Stimulated activated CD4-positive, alpha-beta T cell treated with anti-CD3 and anti-CD28 coated beads, Interleukin-1b, Interleukin-23, amount 100 ng/mL, for 1 hour (primary cell): Measurements from ENCODE around the gene NUBP1.

ENCODE experiments used
- DNase-seq, 2 donors: peaks; one replicate each; pipeline ENCODE4 v3.0.0-alpha.2; 2020; ENCODE audit warnings: low read depth in 2 of 2

The NUBP1 gene

DNA sequence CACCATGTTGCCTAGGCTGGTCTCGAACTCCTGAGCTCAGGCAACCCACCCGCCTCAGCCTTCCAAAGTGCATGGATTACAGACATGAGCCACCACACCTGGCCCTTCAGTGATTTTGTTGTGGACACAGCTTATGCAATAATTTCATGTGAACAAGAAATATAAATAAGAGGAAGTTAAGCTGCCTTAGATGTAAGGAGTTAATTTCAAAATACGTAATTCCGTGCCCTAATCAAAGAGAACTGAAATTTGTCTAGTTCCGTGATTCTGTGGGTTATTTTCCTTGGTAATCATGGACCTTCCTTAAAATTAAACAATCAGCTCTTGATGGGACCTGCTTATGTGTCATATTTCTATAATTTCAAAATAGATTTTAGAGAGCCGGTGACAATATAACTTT is 63.1 kb downstream of the NUBP1 start:
- no peak for DNase-seq

DNA sequence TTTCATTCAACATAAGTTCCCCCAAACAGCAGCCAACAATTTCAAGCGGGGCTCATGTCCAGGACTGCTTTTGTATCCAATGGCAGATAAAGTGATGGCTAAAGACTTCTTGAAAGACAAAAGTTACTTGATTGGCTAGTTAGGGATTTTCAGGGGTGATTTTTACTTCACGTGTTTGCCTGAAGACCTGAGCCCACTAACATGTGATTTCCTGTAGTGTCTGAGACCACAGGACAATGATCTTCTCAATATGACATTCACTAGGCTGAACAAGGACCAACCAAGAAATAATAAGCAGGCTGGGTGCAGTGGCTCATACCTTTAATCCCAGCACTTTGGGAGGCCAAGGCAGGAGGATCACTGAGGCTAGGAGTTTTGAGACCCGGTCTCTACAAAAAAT is 64.6 kb downstream of the NUBP1 start:
- DNase-seq = no peak

DNA sequence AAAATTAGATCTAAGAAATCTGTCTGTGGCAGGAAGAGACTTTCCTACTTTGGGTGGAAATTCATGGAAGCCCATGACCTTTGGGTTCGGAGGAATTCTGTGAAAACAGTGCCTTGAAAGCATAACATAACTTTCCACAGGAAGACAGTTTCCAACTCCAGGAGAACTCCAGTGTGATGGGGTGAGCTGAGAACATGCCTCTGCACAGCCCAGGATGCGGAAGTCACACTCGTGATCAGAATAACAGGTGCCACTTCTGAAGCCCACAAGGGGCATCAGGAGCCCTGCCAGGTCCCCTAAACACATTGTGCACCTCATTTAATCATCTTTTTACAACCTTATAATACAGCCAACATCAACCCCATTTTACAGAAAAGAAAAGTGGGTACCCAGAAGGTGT is 65.2 kb downstream of the NUBP1 start:
- DNase-seq = no peak

DNA sequence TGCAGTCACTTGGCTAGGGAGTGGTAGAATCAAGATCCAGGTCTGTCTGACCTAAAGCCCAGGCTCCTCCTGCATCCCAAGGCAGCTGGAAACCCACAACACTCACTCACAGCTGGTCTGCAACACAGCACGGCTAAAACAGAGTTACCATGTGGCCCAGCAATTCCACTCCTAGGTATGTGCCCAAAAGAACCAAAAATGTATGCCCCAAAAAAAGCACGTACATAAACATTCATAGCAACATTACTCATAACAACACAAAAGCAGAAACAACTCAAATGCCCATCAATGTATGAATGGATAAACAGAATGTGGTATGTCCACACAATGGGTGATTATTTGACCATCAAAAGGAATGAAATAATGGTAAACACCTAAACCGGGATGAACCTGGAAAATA is 66.1 kb downstream of the NUBP1 start:
- no peak for DNase-seq

DNA sequence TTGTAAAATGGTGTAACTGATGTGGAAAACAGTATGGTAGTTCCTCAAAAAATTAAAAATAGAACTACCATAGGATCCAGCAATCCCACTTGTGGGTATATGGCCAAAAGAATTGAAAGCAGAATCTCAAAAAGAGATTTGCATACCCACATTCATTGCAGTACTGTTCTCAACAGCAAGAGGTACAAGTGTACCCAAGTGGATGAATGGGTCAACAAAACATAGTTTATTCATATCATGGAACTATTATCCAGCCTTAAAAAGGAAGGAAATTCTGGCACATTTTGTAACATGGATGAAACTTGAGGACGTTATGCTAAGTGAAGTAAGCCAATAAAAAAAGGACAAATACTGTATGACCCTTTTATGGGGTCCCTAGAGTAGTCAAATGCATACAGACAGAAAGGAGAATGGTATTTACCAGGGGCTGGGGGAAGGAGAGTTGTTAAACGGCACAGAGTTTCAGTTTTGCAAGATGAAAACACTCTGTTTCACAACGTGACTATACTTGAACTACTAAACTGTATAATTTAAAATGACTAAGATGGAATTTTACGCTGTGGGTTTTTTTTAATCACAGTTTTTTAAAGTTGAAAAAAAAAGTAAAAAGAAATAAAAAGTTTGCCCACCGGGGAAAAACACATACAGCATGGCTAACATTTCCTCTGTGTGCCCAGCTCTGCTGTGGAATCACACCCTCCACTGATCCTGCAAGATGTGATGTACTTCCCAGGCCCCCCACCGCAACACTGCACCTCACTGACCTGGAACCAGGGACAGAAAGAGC is 68.9 kb downstream of the NUBP1 start:
- no peak for DNase-seq

DNA sequence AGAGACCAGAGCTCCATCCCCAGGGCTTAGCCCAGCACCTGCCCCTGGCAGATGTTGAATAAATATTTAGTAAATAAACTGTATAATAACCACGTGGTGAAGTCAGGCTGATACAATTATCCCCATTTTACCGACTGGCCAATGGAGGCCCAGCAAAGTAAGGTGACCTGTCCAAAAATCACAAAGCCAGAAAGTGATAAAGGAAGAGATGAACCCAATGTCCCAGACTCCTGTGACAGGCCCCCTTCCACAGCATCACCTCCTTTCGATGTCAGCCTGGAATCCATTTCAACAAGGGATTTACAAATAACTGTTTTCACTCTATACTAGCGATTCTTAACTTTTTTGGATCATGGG is 69.4 kb downstream of the NUBP1 start:
- DNase-seq = no peak

DNA sequence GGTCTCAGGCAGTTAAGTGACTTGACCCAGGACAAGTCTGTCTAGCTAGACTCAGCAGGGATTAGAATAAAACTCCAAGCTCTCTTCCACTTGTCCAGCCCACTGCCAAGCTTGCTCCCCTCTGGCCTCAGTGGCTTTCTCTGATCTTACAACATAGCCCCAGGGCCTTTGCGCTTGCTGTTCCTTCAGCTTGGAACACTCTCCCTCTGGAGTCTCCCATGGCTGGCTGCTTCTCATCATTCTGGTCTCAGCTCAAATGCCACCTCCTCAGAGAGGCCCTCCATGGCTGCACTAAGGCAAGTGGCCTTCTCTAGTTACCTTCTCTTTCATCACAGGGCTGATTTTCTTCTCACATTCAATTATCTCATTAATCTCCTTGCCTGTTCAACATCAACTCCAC is 73.9 kb downstream of the NUBP1 start:
- no peak for DNase-seq

DNA sequence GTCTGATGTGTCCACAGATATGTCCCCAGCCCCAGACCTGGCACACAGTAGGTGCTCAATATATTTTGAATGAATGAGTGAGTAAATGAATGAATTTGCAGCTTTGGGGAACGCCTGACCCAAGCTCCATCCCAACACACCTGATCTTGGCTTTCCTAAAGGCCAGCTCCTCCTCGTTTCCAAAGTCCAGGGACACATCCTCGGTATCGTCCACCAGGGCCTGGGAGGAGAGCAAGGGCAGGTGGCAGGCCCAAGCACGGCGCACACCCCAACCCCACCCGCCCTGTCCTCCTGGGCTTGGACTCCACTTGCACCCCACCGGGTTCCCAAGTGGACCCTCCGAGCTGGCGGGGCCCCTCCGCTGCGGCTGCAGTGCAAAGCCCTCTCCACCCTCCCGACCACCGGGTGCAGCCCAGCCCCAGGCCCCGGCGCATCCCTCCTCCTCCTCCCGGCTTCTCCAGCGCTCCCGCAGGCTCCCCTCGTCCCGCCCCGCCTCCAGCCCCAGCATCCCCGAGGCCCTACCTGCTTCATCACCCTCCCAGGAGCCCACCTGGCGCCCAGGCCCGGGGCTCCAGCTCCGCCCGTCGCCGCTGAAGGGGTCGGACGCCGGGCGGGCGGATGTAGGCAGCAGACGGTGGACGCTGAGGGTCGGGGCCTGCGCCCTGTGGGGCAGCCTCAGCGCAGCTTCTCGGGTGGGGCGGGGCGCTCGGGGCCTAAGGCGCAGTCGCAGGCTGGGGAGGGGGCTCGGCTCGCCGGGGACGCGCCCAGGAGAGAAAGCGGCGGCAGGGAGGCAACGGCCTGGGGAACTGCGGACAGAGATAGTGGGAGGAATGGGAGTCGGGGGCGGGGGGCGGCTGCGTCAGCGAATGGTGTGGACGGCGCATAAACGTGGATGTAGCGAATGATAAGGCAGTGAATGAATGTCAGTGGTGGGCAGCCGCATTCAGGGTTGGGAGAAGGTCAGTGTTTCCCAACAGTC is 74.6 kb downstream of the NUBP1 start, which contains the start of gene TVP23A:
Gene TVP23A, minus strand, starts transcription at position 832 of the 979 bp plus-strand sequence. Its CDS starts 301 bp downstream, at position 531.
- no peak for DNase-seq
